GM12874 (cell line): Measurements from ENCODE around the gene PTPRK.

Experiments
- TF ChIP-seq, protein P1 (sequence below): IDR thresholded peaks from 2 replicates; pipeline ENCODE4 v1.5.1; 2011; ENCODE audit warnings: low read depth, mild to moderate bottlenecking, control low read depth, low read length, moderate library complexity; ENCODE audit not compliant: insufficient read depth

Gene PTPRK

DNA sequence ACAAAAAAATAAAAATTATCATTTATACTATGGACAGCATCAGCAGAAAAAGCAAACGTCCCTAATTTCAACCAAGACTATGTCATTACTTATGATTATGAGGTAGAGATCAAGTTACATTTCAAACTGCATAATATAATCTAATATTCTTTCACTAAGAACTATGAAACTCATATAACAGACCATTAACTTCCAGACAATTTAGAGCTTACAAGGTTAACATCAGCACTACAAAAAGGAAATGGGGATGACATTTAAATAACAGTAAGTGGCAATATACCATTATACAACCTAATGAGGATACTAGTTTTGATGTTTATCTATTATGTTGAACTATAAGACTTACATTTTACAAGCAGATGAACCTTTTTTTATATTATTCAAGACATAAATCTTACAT is 358.6 kb downstream of the PTPRK start:
- TF ChIP-seq, protein P1, sequence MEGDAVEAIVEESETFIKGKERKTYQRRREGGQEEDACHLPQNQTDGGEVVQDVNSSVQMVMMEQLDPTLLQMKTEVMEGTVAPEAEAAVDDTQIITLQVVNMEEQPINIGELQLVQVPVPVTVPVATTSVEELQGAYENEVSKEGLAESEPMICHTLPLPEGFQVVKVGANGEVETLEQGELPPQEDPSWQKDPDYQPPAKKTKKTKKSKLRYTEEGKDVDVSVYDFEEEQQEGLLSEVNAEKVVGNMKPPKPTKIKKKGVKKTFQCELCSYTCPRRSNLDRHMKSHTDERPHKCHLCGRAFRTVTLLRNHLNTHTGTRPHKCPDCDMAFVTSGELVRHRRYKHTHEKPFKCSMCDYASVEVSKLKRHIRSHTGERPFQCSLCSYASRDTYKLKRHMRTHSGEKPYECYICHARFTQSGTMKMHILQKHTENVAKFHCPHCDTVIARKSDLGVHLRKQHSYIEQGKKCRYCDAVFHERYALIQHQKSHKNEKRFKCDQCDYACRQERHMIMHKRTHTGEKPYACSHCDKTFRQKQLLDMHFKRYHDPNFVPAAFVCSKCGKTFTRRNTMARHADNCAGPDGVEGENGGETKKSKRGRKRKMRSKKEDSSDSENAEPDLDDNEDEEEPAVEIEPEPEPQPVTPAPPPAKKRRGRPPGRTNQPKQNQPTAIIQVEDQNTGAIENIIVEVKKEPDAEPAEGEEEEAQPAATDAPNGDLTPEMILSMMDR: no peak

GRCh38 chr6:128161263-128161662 is 359.1 kb downstream of the PTPRK start:
- TF ChIP-seq, protein P1: no peak

DNA sequence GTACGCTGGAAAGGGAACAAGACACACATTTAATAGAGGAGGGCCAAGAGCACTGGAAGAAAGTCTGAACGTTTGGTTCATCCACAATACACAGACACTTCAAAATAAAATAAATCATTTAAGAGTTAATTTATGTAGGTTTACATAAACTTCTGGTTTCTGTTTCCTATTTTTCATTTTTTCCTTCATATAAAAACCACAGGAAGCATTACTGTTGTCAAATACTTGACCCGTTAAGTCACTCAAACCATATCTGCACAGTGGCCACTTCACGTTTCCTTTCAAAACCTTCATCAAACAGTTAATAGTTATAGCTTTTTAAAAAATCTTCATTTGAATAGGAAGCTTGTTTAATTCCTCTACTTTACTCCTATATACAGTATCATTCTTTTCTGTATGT is 361.9 kb downstream of the PTPRK start:
- TF ChIP-seq, protein P1: no peak

DNA sequence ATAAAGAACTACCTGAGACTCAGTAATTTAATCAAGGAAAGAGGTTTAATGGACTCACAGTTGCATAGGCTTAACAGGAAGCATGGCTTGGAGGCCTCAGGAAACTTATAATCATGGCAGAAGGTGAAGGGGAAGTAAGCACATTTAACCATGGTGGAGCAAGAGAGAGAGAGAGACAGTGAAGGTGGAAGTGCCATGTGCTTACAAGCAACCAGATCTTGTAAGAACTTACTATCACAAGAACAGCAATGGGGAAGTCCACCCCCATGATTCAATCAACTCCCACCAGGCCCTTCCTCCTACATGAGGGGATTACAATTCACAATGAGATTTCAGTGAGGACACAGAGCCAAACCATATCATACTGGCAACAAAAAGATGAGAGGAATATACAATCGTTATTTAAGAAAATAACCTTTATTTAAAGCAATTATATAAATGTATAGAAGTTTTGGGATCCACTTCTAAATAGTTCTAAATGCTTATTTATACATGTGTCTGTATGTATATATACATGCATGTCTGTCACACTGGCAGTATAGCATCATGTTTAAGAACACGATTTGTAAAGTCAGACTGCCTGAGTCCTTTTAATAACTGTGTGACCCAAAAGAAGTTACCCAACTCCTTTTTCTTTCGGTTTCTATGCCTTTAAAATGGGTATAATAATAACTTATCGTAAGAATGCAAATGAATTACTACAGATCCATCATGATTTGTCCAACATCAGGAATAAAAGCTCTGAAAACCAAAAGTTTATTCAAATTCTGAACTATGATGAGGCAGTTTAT is 363.9 kb downstream of the PTPRK start:
- TF ChIP-seq, protein P1: no peak

DNA sequence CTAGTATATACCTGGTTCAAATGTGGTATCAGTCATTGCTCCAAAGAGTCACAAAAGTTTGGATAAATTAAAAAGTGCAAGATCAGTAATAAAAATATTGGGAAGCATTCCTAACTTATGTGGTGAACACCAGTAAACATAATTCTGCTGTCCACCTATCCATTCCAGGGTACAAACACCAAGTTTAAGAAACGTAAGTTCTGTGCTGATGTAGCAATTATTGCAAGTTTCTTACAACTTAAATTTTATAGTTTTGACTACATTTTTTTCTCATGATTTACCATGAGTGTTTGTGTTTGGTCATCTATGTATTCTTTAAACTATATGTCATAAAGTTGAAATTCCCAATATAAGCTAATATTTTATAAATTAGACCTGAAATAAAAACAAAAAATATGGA is 364.6 kb downstream of the PTPRK start:
- TF ChIP-seq, protein P1: no peak

DNA sequence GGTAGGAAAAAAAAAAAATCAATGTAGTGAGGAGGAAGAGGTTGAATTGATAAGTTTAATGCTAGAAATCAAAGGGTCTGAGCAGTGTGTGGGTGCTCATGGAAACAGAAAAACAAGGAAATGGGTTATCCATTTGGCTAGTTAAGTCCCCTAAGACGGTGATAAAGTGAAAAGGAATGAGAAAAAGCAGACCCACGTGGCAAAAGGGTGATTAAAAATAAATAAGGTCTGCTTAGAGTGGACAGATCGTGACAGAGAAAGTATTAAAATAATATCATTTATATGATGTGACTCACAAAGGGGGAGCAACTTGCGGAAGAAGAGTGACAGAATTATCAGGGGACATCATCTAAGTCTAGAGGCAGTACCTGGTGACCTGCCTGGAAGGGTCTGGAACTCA is 367.8 kb downstream of the PTPRK start:
- TF ChIP-seq, protein P1: no peak

DNA sequence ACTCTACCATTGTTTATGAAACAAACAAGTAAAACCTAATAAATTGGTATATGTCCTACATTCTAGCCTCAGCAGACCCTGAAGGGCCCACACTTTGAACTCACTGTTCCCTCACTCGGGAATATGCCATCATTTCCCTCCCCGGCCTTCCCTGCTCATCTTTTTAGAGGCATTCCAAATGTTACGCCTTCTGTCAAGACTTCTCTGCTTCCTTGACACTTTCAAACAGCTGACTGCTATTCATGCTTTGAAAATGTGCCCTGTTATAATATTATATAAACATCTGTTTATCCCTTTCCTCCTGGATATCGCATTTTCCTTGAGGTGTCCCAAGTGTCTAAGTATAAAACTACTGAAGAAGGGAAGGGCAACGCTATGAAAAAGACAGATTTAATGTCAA is 370.0 kb downstream of the PTPRK start:
- TF ChIP-seq, protein P1: no peak
